ENCODE measurements around the gene PTDSS2. TPM values are rescaled to one million over a fixed set of nuclear protein-coding genes. Genes with fewer than 3 reads are reported as not detected.

The PTDSS2 gene
- total and polyA plus RNA-seq, 2 of the 13 experiments (the other 11 are each of a cell fraction or from before 2014, with no cell fraction given): 21.7 to 26.4 TPM

- TF ChIP-seq IRX3 (CRISPR knock-in tag; IDR thresholded peaks at IDR 0.05; ENCODE audit: borderline replicate concordance, low read depth) (no peak), ZFY (CRISPR knock-in tag; IDR thresholded peaks at IDR 0.05) (peak; percentile 99), ZZZ3 (CRISPR knock-in tag; IDR thresholded peaks at IDR 0.05; ENCODE audit: borderline replicate concordance) (no peak), ZNF44 (CRISPR knock-in tag; IDR thresholded peaks at IDR 0.05) (peak; percentile 86; the same call in 1 of the 2 replicates), TSC22D2 (CRISPR knock-in tag; IDR thresholded peaks at IDR 0.05; ENCODE audit: borderline replicate concordance) (peak; percentile 64), GTF3A (CRISPR knock-in tag; conservative IDR thresholded peaks at IDR 0.05) (no peak), FOXA3 (CRISPR knock-in tag; IDR thresholded peaks at IDR 0.05) (peak; percentile 56), GABPA (IDR thresholded peaks at IDR 0.05; ENCODE audit: low read depth, low read length) (no peak), GABPA (CRISPR knock-in tag; IDR thresholded peaks at IDR 0.05; ENCODE audit: low read depth) (peak; percentile 77), MLX (CRISPR knock-in tag; IDR thresholded peaks at IDR 0.05) (peak; percentile 58; the same call in 1 of the 2 replicates), ZNF740 (CRISPR knock-in tag; IDR thresholded peaks at IDR 0.05) (no peak), NFKB2 (CRISPR knock-in tag; IDR thresholded peaks at IDR 0.05; ENCODE audit: borderline replicate concordance) (no peak), SKI (IDR thresholded peaks at IDR 0.05; ENCODE audit: partially characterized antibody) (no peak), THAP11 (CRISPR knock-in tag; IDR thresholded peaks at IDR 0.05) (peak; percentile 100), DR1 (CRISPR knock-in tag; IDR thresholded peaks at IDR 0.05) (peak; percentile 54; the same call in 1 of the 2 replicates), KLF12 (CRISPR knock-in tag; IDR thresholded peaks at IDR 0.05; ENCODE audit: borderline replicate concordance) (peak; percentile 74; the same call in 1 of the 2 replicates), AGO2 (optimal IDR thresholded peaks at IDR 0.05; ENCODE audit: low read depth, low read length) (peak; percentile 36), ZNF704 (CRISPR knock-in tag; IDR thresholded peaks at IDR 0.05; ENCODE audit: borderline replicate concordance) (peak; percentile 72; the same call in 1 of the 2 replicates), ZNF672 (CRISPR knock-in tag; IDR thresholded peaks at IDR 0.05) (no peak)
- TF ChIP-seq, protein P1, sequence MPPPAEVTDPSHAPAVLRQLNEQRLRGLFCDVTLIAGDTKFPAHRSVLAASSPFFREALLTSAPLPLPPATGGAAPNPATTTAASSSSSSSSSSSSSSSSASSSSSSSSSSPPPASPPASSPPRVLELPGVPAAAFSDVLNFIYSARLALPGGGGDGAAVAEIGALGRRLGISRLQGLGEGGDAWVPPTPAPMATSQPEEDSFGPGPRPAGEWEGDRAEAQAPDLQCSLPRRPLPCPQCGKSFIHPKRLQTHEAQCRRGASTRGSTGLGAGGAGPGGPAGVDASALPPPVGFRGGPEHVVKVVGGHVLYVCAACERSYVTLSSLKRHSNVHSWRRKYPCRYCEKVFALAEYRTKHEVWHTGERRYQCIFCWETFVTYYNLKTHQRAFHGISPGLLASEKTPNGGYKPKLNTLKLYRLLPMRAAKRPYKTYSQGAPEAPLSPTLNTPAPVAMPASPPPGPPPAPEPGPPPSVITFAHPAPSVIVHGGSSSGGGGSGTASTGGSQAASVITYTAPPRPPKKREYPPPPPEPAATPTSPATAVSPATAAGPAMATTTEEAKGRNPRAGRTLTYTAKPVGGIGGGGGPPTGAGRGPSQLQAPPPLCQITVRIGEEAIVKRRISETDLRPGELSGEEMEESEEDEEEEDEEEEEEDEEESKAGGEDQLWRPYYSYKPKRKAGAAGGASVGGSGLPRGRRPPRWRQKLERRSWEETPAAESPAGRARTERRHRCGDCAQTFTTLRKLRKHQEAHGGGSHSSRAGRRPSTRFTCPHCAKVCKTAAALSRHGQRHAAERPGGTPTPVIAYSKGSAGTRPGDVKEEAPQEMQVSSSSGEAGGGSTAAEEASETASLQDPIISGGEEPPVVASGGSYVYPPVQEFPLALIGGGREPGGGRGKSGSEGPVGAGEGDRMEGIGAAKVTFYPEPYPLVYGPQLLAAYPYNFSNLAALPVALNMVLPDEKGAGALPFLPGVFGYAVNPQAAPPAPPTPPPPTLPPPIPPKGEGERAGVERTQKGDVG (CRISPR knock-in tag; IDR thresholded peaks at IDR 0.05; ENCODE audit: borderline replicate concordance): no peak
- TF ChIP-seq, protein P2, sequence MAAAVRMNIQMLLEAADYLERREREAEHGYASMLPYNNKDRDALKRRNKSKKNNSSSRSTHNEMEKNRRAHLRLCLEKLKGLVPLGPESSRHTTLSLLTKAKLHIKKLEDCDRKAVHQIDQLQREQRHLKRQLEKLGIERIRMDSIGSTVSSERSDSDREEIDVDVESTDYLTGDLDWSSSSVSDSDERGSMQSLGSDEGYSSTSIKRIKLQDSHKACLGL (CRISPR knock-in tag; IDR thresholded peaks at IDR 0.05): peak; percentile 34; the same call in 1 of the 2 replicates
- TF ChIP-seq, protein P3, sequence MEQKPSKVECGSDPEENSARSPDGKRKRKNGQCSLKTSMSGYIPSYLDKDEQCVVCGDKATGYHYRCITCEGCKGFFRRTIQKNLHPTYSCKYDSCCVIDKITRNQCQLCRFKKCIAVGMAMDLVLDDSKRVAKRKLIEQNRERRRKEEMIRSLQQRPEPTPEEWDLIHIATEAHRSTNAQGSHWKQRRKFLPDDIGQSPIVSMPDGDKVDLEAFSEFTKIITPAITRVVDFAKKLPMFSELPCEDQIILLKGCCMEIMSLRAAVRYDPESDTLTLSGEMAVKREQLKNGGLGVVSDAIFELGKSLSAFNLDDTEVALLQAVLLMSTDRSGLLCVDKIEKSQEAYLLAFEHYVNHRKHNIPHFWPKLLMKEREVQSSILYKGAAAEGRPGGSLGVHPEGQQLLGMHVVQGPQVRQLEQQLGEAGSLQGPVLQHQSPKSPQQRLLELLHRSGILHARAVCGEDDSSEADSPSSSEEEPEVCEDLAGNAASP (CRISPR knock-in tag; IDR thresholded peaks at IDR 0.05; ENCODE audit: borderline replicate concordance): peak; percentile 66
Measured at GRCh38 chr11:449889-450808, at the start of gene PTDSS2 (continued).
